Fibroblast of the aortic adventitia (primary cell): ENCODE results near the gene ITGAD. TPM values are rescaled to one million over a fixed set of nuclear protein-coding genes. Genes with fewer than 3 reads are reported as not detected.

Source experiments
- DNase-seq: peaks from one replicate; pipeline ENCODE4 v3.0.0-alpha.2; 2010; ENCODE audit warnings: low read depth
- H3K4me3 ChIP-seq: 2 replicates; pipeline ENCODE4 v1.5.1; 2011; ENCODE audit warnings: low read depth, mild to moderate bottlenecking, control low read depth, low read length, moderate library complexity
- CTCF ChIP-seq: IDR thresholded peaks from 2 replicates; pipeline ENCODE4 v1.5.1; 2011; ENCODE audit warnings: mild to moderate bottlenecking, low read length, control low read depth, inconsistent platforms; ENCODE audit not compliant: insufficient read depth
- total RNA-seq: library from RNA; depleted of rRNA; stranded (reverse); fragments of >200 nt; gene quantifications from 2 replicates; pipeline ENCODE4 v1.2.3, GENCODE V29; 2012; ENCODE audit warnings: low replicate concordance

Gene ITGAD
- total RNA-seq, 1 donor: not detected

- TF ChIP-seq CTCF: no peak
- no peak for DNase-seq
- no peak overlapping the region for H3K4me3 ChIP-seq
Measured at GRCh38 chr16:31428638-31429247, 35.6 kb downstream of the ITGAD start.

- no peak for DNase-seq
- TF ChIP-seq CTCF: no peak
- H3K4me3 ChIP-seq: no peak overlapping the region
Measured at GRCh38 chr16:31429314-31429713, 36.2 kb downstream of the ITGAD start.

GRCh38 chr16:31429796-31430195 lies 36.7 kb downstream of the ITGAD start:
- no peak for DNase-seq
- H3K4me3 ChIP-seq: no peak overlapping the region
- TF ChIP-seq CTCF: no peak

- DNase-seq: no peak
- no peak for TF ChIP-seq CTCF
- H3K4me3 ChIP-seq: no peak overlapping the region
Measured at GRCh38 chr16:31430380-31431052, 37.4 kb downstream of the ITGAD start.

- no peak for DNase-seq
- H3K4me3 ChIP-seq: no peak overlapping the region
- TF ChIP-seq CTCF: no peak
Measured at GRCh38 chr16:31435341-31436220, 42.4 kb downstream of the ITGAD start.

- H3K4me3 ChIP-seq: no peak overlapping the region
- TF ChIP-seq CTCF: no peak
- no peak for DNase-seq
Measured at GRCh38 chr16:31436221-31437045, 43.3 kb downstream of the ITGAD start.
